ENCODE results near the gene ATP5F1E. TPM values are rescaled to one million over a fixed set of nuclear protein-coding genes. Genes with fewer than 3 reads are reported as not detected.

Gene ATP5F1E
- total and polyA plus RNA-seq, 2 of the 4 experiments (the other 2 are of a cell fraction): 3.8 to 34.5 TPM

DNA sequence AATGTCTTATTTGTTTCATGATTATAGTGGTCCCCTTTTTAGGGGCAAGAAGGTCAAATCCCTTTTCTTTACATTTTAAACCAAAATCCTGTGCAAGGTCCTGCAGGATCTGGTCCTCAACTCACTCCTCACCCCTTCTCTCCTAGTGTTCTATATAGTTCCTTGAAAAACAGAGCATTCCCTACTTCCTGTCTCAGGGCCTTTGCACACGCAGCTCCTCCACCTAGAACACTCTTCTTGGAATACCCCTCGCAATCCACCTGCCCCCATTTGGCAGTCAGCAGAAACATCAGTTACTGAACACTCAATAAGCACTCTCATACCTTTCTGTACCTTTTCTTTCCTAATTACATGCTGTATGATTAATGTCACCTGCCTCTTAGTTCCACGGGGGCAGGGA lies 3.2 kb upstream of the ATP5F1E start:
- H2AK9ac ChIP-seq (replicated peaks; ENCODE audit: low read depth, low read length, poor library complexity): no peak overlapping the region
- H3K4me1 ChIP-seq (ENCODE audit: control insufficient read depth, insufficient read depth, low read length): peaks cover 6% of the 10 kb centered on the region
- H3K27ac ChIP-seq (ENCODE audit: insufficient read depth, low read length): no peak overlapping the region
- H3K36me3 ChIP-seq (ENCODE audit: control insufficient read depth, insufficient read depth, low read length): peaks cover 23% of the 10 kb centered on the region
- DNase-seq: no peak
- dilution Hi-C loops (cut with HindIII; ENCODE audit: low sequenced_read_pairs, unreplicated experiment): no loop called here
- intact Hi-C loops (cut with micrococcal nuclease): no loop called here
- H4K8ac ChIP-seq (ENCODE audit: low read depth in 2 of 2, low read length in 2 of 2): no peak overlapping the region
- no peak overlapping the region for H4K91ac ChIP-seq (ENCODE audit: insufficient read depth, low read depth, low read length)
- no peak for ATAC-seq (ENCODE audit: low read depth)
- no peak overlapping the region for H3K9ac ChIP-seq (ENCODE audit: low read depth, low read length)
- H3K27me3 ChIP-seq (ENCODE audit: control insufficient read depth, insufficient read depth, low read length): no peaks in the 10 kb centered on the region
- H3K23ac ChIP-seq (ENCODE audit: low read depth, low read length): no peak overlapping the region
- H3K14ac ChIP-seq (replicated peaks; ENCODE audit: low read depth, low read length): no peak overlapping the region
- H3K79me1 ChIP-seq (ENCODE audit: low read depth in 1 of 2, low read length in 2 of 2): peaks cover 29 to 48% of the 10 kb centered on the region in 2 experiments
- no peak overlapping the region for H3K56ac ChIP-seq (ENCODE audit: extremely low read depth, insufficient read depth, low read length)
- H2BK15ac ChIP-seq (ENCODE audit: low read depth, low read length): no peak overlapping the region
- peaks cover 17% of the 10 kb centered on the region; the same call in 1 of the 2 replicates for H4K20me1 ChIP-seq (ENCODE audit: insufficient read depth, low read length)
- no peak overlapping the region for H2BK5ac ChIP-seq (ENCODE audit: low read depth, low read length, poor library complexity, severe bottlenecking)
- no peak overlapping the region for H3K4ac ChIP-seq (ENCODE audit: low read depth, low read length)
- no peak overlapping the region for H3K18ac ChIP-seq (ENCODE audit: low read depth, low read length)
- ChIA-PET CTCF (no interaction called here), POLR2A (ENCODE audit: unreplicated experiment) (no interaction called here)
- H2AK5ac ChIP-seq (ENCODE audit: low read depth, low read length): no peak overlapping the region
- no peak overlapping the region for H4K5ac ChIP-seq (ENCODE audit: low read depth, low read length)
- no TSS peak for BruUV-seq (replicated peaks)
- H3K4me2 ChIP-seq (ENCODE audit: low read depth, low read length): no peak overlapping the region
- H3K9me1 ChIP-seq (ENCODE audit: insufficient read depth, low read length): peaks cover 7% of the 10 kb centered on the region
- no peaks in the 10 kb centered on the region for H3K9me3 ChIP-seq (ENCODE audit: control insufficient read depth, insufficient read depth, low read length)
- TF ChIP-seq CHD1 (IDR thresholded peaks at IDR 0.05; ENCODE audit: low read depth, low read length) (no peak), SMC3 (IDR thresholded peaks at IDR 0.05; ENCODE audit: low read depth, low read length) (no peak), MAFK (IDR thresholded peaks at IDR 0.05; ENCODE audit: low read depth, low read length) (no peak), MXI1 (IDR thresholded peaks at IDR 0.05; ENCODE audit: borderline replicate concordance, low read depth, low read length) (no peak), RAD21 (IDR thresholded peaks at IDR 0.05; ENCODE audit: low read length) (no peak)
- TF ChIP-seq, protein P1, sequence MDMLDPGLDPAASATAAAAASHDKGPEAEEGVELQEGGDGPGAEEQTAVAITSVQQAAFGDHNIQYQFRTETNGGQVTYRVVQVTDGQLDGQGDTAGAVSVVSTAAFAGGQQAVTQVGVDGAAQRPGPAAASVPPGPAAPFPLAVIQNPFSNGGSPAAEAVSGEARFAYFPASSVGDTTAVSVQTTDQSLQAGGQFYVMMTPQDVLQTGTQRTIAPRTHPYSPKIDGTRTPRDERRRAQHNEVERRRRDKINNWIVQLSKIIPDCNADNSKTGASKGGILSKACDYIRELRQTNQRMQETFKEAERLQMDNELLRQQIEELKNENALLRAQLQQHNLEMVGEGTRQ (IDR thresholded peaks at IDR 0.05; ENCODE audit: low read depth, low read length): no peak
- in situ Hi-C loops (cut with MboI; ENCODE audit: low sequenced_read_pairs): loop anchor here (25.0 kb wide), 3 partner anchors 798 to 1648 kb away; partner anchors contain the start of genes ANKRD60 and RBM38
- no peak overlapping the region for H2BK120ac ChIP-seq (ENCODE audit: low read depth, low read length)
- no peak overlapping the region for H2BK20ac ChIP-seq (ENCODE audit: low read depth, low read length)
- no peak overlapping the region for H3K4me3 ChIP-seq (ENCODE audit: insufficient read depth, low read depth, low read length)
- WGBS, 2 experiments (ENCODE audit: extremely low coverage in 2 of 2, insufficient read length in 1 of 2): 100% methylated on average over 3 of the region's 3 CpGs; no CpG with 5 or more reads in 1 of the 2 experiments
- H2AFZ ChIP-seq (replicated peaks; ENCODE audit: low read length, poor library complexity): no peak overlapping the region
